HCT116 (cell line): ENCODE measurements around the gene C1orf141. TPM values are rescaled to one million over a fixed set of nuclear protein-coding genes. Genes with fewer than 3 reads are reported as not detected.

ENCODE experiments used
- ATAC-seq: fragments of 200-7000 bp; cut with Tn5 transposase; 2 replicates; pipeline ENCODE4 v1.9.1; 2020; ENCODE audit warnings: mild to moderate bottlenecking, moderate library complexity
- BruUV-seq: library from RNA; stranded (reverse); fragments of 400-500 nt; replicated peaks from 2 replicates; lab custom pipeline; 2021; lab: Mats Ljungman, UMichigan
- CTCF ChIA-PET: fragments of 300-600 bp; sonication (Branson Sonifier 250); formaldehyde crosslinking; loops from one replicate; lab custom pipeline; 2021; ENCODE audit warnings: antibody characterized with exemption; lab: Charles Lee
- POLR2A ChIA-PET: fragments of 300-600, 350-600 bp; sonication (Branson Sonifier 250); formaldehyde crosslinking; loops from one replicate; lab custom pipeline; 2021; ENCODE audit warnings: antibody characterized with exemption; lab: Charles Lee
- RAD21 ChIA-PET, 2 experiments: fragments of 300-600 bp; sonication (Branson Sonifier 250); formaldehyde crosslinking; loops; one replicate each; lab custom pipeline; 2023; ENCODE audit warnings: low total read pairs in 2 of 2; ENCODE audit not compliant: uncharacterized antibody in 2 of 2, unreplicated experiment in 2 of 2, low non-redundant PET in 1 of 2; lab: Charles Lee
- DNase-seq: peaks from one replicate; pipeline ENCODE4 v3.0.0-alpha.2; 2010; ENCODE audit warnings: low read depth, low spot score
- H2AFZ ChIP-seq: fragments of 200-600 bp; shearing (Covaris generic), sonication (generic); 2 replicates; pipeline ENCODE4 v1.6.1; 2017; ENCODE audit warnings: low read depth, mixed run types, mixed read lengths, antibody characterized with exemption, low read length; ENCODE audit not compliant: poor library complexity, severe bottlenecking
- H3K27ac ChIP-seq: 2 replicates; pipeline ENCODE4 v1.5.1; 2012; ENCODE audit warnings: low read depth, low read length
- H3K27me3 ChIP-seq: fragments of 200-600 bp; sonication (generic); 2 replicates; pipeline ENCODE4 v1.6.1; 2016; ENCODE audit warnings: mixed run types, low read length, mixed read lengths; ENCODE audit not compliant: insufficient read depth
- H3K36me3 ChIP-seq, 2 experiments: fragments of 200-500 bp in 1 of 2; fragments of 200-600 bp in 1 of 2; sonication (Bioruptor generic) in 1 of 2; sonication (generic) in 1 of 2; 2 replicates each; pipeline versions ENCODE4 v1.5.1 to v1.6.1; 2014 to 2016; ENCODE audit warnings: low read length in 2 of 2, inconsistent platforms in 1 of 2, mixed read lengths in 1 of 2, mixed run types in 1 of 2; ENCODE audit not compliant: insufficient read depth in 2 of 2, control insufficient read depth in 1 of 2
- H3K4me1 ChIP-seq, 2 experiments: fragments of 200-600 bp in 1 of 2; sonication (generic) in 1 of 2; 2 replicates each; pipeline versions ENCODE4 v1.5.1 to v1.6.1; 2012 to 2017; ENCODE audit warnings: low read length in 2 of 2, inconsistent platforms in 1 of 2, mild to moderate bottlenecking in 1 of 2, mixed read lengths in 1 of 2, mixed run types in 1 of 2, moderate library complexity in 1 of 2; ENCODE audit not compliant: insufficient read depth in 2 of 2, control insufficient read depth in 1 of 2
- H3K4me2 ChIP-seq: fragments of 200-600 bp; sonication (generic); 2 replicates; pipeline ENCODE4 v1.6.1; 2017; ENCODE audit warnings: mixed run types, low read length, mixed read lengths
- H3K4me3 ChIP-seq, 2 experiments: fragments of 200-600 bp in 1 of 2; sonication (generic) in 1 of 2; replicated peaks in 1 of 2; 2 replicates each; pipeline ENCODE4 v1.5.1; 2011 to 2016; ENCODE audit warnings: low read length in 2 of 2, control low read depth in 1 of 2, low read depth in 1 of 2, mild to moderate bottlenecking in 1 of 2, mixed read lengths in 1 of 2, mixed run types in 1 of 2
- H3K79me2 ChIP-seq: fragments of 200-600 bp; sonication (generic); 2 replicates; pipeline ENCODE4 v1.6.1; 2017; ENCODE audit warnings: mild to moderate bottlenecking, mixed run types, low read length, moderate library complexity, mixed read lengths; ENCODE audit not compliant: insufficient read depth
- H3K9ac ChIP-seq: fragments of 200-600 bp; sonication (generic); 2 replicates; pipeline ENCODE4 v1.6.1; 2016; ENCODE audit warnings: low read length, mixed read lengths
- H3K9me2 ChIP-seq: fragments of 200-600 bp; sonication (generic), shearing (Covaris generic); 2 replicates; pipeline ENCODE4 v1.6.1; 2017; ENCODE audit warnings: mixed run types, mild to moderate bottlenecking, moderate library complexity; ENCODE audit not compliant: insufficient read depth
- H3K9me3 ChIP-seq, 2 experiments: fragments of 200-500 bp in 1 of 2; fragments of 200-600 bp in 1 of 2; sonication (Bioruptor generic) in 1 of 2; sonication (generic) in 1 of 2; 2 replicates each; pipeline ENCODE4 v1.6.1; 2014 to 2017; ENCODE audit warnings: low read length in 2 of 2, mixed read lengths in 2 of 2, inconsistent platforms in 1 of 2, low read depth in 1 of 2, mild to moderate bottlenecking in 1 of 2, mixed run types in 1 of 2, moderate library complexity in 1 of 2; ENCODE audit not compliant: control insufficient read depth in 1 of 2, insufficient read depth in 1 of 2
- H4K20me1 ChIP-seq: fragments of 200-600 bp; sonication (generic), shearing (Covaris generic); 2 replicates; pipeline ENCODE4 v1.6.1; 2017; ENCODE audit warnings: mixed run types, mild to moderate bottlenecking, moderate library complexity; ENCODE audit not compliant: insufficient read depth
- CBX3 ChIP-seq: IDR thresholded peaks from 2 replicates; pipeline ENCODE4 v1.6.1; 2012; ENCODE audit warnings: low read depth
- CEBPB ChIP-seq: IDR thresholded peaks from 2 replicates; pipeline ENCODE4 v1.6.1; 2012; ENCODE audit warnings: low read depth
- EGR1 ChIP-seq: IDR thresholded peaks from 2 replicates; pipeline ENCODE4 v1.6.1; 2012; ENCODE audit warnings: low read depth
- EZH2 ChIP-seq: fragments of 200-600 bp; sonication (generic); IDR thresholded peaks from 2 replicates; pipeline ENCODE4 v1.6.1; 2017; ENCODE audit warnings: antibody characterized with exemption, mixed run types
- EZH2phosphoT487 ChIP-seq: fragments of 200-600 bp; IDR thresholded peaks from 2 replicates; pipeline ENCODE4 v1.6.1; 2018; ENCODE audit warnings: antibody characterized with exemption, borderline replicate concordance
- FOSL1 ChIP-seq: IDR thresholded peaks from 2 replicates; pipeline ENCODE4 v1.6.1; 2012; ENCODE audit warnings: low read depth
- JUND ChIP-seq: IDR thresholded peaks from 2 replicates; pipeline ENCODE4 v1.6.1; 2012
- POLR2AphosphoS5 ChIP-seq: IDR thresholded peaks from 2 replicates; pipeline ENCODE4 v1.6.1; 2011; ENCODE audit warnings: mild to moderate bottlenecking, low read depth, low read length, moderate library complexity
- SRF ChIP-seq: IDR thresholded peaks from 2 replicates; pipeline ENCODE4 v1.6.1; 2012; ENCODE audit warnings: low read depth
- TCF7L2 ChIP-seq: IDR thresholded peaks from 2 replicates; pipeline ENCODE4 v1.7.0; 2011; ENCODE audit warnings: borderline replicate concordance, inconsistent platforms; ENCODE audit not compliant: insufficient read depth, insufficient read length; ENCODE audit errors: extremely low read depth
- ZFX ChIP-seq: fragments of 450-650 bp; IDR thresholded peaks from 2 replicates; pipeline ENCODE4 v1.6.1; 2017
- ZNF274 ChIP-seq: fragments of 200-500 bp; sonication (Bioruptor generic); IDR thresholded peaks from 2 replicates; pipeline ENCODE4 v1.6.1; 2014; ENCODE audit warnings: mild to moderate bottlenecking, low read depth, low read length, inconsistent platforms
- intact Hi-C: fragments of 100-400 bp; cut with micrococcal nuclease; formaldehyde crosslinking; loops from 2 replicates; pipeline ENCODE4 v1.10.0; 2022
- total RNA-seq: library from RNA; stranded (reverse); gene quantifications from one replicate; pipeline ENCODE4 v1.2.1, GENCODE V29; 2021; ENCODE audit not compliant: unreplicated experiment
- TF ChIP-seq, protein P1 (sequence below): IDR thresholded peaks from 2 replicates; pipeline ENCODE4 v1.6.1; 2012
- TF ChIP-seq, protein P2 (sequence below): IDR thresholded peaks from 2 replicates; pipeline ENCODE4 v1.6.1; 2012; ENCODE audit warnings: low read depth
- TF ChIP-seq, protein P3 (sequence below), 3 experiments: fragments of 200-600 bp in 1 of 3; sonication (generic) in 1 of 3; IDR thresholded peaks in 2 of 3; conservative IDR thresholded peaks in 1 of 3; 2 replicates each; pipeline ENCODE4 v1.5.1; 2012 to 2017; ENCODE audit warnings: low read depth in 2 of 3, low read length in 2 of 3, antibody characterized with exemption in 1 of 3, borderline replicate concordance in 1 of 3, control low read depth in 1 of 3, mild to moderate bottlenecking in 1 of 3, mixed read lengths in 1 of 3, mixed run types in 1 of 3, moderate library complexity in 1 of 3; ENCODE audit not compliant: insufficient read depth in 1 of 3
- TF ChIP-seq, protein P4 (sequence below): IDR thresholded peaks from 2 replicates; pipeline ENCODE4 v1.6.1; 2012

The C1orf141 gene
- total RNA-seq, 1 experiment from 2014 or later: not detected

DNA sequence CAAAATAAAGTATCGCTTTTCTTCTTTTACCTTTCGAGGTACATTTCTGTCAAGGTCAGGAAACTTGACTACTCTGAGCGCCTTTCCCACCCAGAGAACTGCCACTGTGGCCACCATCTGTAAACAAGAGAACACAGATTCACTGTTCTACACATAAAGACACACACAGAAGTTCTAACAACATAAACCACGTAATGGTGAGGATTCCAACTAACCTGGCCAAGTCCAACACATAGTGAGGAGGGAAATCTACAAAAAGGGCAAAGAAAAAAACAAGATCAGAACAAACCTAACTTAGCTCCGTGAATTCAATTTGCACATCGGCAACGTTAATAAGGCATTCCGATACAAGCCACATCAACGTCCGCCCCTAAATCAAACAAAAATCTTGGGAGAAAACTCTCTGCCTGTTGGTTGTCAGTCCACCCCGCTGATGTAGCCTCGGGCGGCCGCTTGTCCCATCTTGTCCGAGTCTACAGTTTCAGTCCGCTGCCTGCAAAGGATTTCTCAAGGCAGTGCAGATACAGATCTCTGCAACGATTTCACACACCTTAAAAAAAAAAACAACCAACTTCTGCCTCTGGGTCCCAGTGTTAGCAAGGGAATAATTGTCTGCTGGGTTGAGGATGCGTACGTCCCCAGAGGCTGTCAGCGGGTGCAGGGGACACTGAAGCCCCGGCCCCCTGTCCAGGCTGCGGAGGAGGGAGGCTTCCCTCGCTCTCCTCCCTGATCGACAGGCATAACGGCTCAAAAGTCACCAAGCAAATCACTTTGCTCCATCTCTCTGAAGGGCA lies 81.8 kb downstream of the C1orf141 start:
- CTCF ChIA-PET: interaction anchor here (1.0 kb wide), 1 partner anchor 162 kb away, joined by 3 read pairs; no protein-coding TSS in a partner anchor
- no peak overlapping the region for H2AFZ ChIP-seq
- BruUV-seq: no TSS peak

More for the DNA sequence above, 81.8 kb downstream of the C1orf141 start:
- peak; percentile 36 for ATAC-seq
- H3K9ac ChIP-seq: peak overlapping the region; percentile 67
- peak overlapping the region; percentile 93 for H3K4me2 ChIP-seq
- H3K36me3 ChIP-seq: no peaks in the 10 kb centered on the region; a peak in 1 of 4 replicates
- H3K4me1 ChIP-seq: peaks cover 0 to 13% of the 10 kb centered on the region in 2 experiments; a peak in 1 of 4 replicates
- no peaks in the 10 kb centered on the region for H3K27me3 ChIP-seq
- no peaks in the 10 kb centered on the region for H4K20me1 ChIP-seq
- H3K27ac ChIP-seq: peak overlapping the region; percentile 79
- H3K9me3 ChIP-seq: no peaks in the 10 kb centered on the region
- no peak for DNase-seq
- intact Hi-C loops: no loop called here
- TF ChIP-seq ZNF274 (no peak), JUND (no peak), FOSL1 (no peak), EZH2 (no peak), ZFX (no peak), SRF (no peak), CBX3 (no peak), TCF7L2 (no peak), POLR2AphosphoS5 (no peak), EZH2phosphoT487 (no peak), EGR1 (no peak), CEBPB (no peak)
- TF ChIP-seq, protein P1, sequence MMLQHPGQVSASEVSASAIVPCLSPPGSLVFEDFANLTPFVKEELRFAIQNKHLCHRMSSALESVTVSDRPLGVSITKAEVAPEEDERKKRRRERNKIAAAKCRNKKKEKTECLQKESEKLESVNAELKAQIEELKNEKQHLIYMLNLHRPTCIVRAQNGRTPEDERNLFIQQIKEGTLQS: no peak
- TF ChIP-seq, protein P2, sequence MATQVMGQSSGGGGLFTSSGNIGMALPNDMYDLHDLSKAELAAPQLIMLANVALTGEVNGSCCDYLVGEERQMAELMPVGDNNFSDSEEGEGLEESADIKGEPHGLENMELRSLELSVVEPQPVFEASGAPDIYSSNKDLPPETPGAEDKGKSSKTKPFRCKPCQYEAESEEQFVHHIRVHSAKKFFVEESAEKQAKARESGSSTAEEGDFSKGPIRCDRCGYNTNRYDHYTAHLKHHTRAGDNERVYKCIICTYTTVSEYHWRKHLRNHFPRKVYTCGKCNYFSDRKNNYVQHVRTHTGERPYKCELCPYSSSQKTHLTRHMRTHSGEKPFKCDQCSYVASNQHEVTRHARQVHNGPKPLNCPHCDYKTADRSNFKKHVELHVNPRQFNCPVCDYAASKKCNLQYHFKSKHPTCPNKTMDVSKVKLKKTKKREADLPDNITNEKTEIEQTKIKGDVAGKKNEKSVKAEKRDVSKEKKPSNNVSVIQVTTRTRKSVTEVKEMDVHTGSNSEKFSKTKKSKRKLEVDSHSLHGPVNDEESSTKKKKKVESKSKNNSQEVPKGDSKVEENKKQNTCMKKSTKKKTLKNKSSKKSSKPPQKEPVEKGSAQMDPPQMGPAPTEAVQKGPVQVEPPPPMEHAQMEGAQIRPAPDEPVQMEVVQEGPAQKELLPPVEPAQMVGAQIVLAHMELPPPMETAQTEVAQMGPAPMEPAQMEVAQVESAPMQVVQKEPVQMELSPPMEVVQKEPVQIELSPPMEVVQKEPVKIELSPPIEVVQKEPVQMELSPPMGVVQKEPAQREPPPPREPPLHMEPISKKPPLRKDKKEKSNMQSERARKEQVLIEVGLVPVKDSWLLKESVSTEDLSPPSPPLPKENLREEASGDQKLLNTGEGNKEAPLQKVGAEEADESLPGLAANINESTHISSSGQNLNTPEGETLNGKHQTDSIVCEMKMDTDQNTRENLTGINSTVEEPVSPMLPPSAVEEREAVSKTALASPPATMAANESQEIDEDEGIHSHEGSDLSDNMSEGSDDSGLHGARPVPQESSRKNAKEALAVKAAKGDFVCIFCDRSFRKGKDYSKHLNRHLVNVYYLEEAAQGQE: no peak
- TF ChIP-seq, protein P3, sequence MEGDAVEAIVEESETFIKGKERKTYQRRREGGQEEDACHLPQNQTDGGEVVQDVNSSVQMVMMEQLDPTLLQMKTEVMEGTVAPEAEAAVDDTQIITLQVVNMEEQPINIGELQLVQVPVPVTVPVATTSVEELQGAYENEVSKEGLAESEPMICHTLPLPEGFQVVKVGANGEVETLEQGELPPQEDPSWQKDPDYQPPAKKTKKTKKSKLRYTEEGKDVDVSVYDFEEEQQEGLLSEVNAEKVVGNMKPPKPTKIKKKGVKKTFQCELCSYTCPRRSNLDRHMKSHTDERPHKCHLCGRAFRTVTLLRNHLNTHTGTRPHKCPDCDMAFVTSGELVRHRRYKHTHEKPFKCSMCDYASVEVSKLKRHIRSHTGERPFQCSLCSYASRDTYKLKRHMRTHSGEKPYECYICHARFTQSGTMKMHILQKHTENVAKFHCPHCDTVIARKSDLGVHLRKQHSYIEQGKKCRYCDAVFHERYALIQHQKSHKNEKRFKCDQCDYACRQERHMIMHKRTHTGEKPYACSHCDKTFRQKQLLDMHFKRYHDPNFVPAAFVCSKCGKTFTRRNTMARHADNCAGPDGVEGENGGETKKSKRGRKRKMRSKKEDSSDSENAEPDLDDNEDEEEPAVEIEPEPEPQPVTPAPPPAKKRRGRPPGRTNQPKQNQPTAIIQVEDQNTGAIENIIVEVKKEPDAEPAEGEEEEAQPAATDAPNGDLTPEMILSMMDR (IDR thresholded peaks at IDR 0.05 in 2 of 3, conservative IDR thresholded peaks at IDR 0.05 in 1 of 3; ENCODE audit: borderline replicate concordance in 1 of 3, insufficient read depth in 1 of 3, low read depth in 2 of 3, low read length in 2 of 3): no peak
- TF ChIP-seq, protein P4, sequence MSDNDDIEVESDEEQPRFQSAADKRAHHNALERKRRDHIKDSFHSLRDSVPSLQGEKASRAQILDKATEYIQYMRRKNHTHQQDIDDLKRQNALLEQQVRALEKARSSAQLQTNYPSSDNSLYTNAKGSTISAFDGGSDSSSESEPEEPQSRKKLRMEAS: no peak
- H3K4me3 ChIP-seq: peak overlapping the region; percentile 75 to 77
- H3K9me2 ChIP-seq: no peaks in the 10 kb centered on the region
- 0 out of 2 replicates have a peak, but pooled peaks cover 7% of the 10 kb centered on the region for H3K79me2 ChIP-seq
- RAD21 ChIA-PET: no interaction called here
- POLR2A ChIA-PET: no interaction called here
